ENCODE measurements around the gene THAP8. TPM values are rescaled to one million over a fixed set of nuclear protein-coding genes. Genes with fewer than 3 reads are reported as not detected.

THAP8 gene
- total RNA-seq, 4 donors from 2014 or later: 6.1 to 10.5 (median 6.1) TPM

DNA sequence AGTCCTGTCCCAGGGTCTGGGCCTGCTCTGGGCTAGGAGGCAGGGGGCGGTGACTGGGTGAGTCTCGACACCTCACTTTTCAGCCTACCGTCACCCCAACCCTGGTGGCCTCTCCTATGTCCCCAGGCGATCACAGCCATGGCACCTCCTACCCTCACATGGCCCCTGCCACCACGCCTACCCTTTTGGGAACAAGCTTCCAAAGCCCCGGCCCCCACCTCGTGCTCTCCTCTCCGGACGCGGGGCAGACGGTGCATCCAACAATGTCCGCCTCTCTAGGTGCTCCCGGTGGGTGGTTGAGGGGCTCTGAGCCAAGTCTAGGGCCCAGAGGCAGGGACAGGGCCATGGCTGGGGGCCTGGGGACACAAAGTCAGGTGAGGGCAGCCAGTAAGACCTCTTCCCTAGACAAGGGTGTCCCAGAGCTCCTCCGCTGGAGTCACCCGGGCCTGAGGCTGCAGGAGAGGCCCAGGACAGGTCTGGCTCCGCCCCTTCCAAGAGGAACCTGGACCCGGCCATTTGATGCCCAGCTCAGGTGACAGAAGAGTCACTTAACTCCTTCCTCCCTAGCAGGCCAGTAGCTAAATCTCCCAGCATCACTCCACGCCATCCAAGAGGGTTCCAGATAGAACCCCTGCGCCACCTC is 45.6 kb downstream of the THAP8 start, which contains the start of gene SYNE4:
Gene SYNE4 (minus strand): TSS at position 478 of the 643 bp plus-strand sequence. CDS start 132 bp downstream, at position 346.
- ATAC-seq (no peak), DNase-seq (no peak)
- TF ChIP-seq POLR2A (IDR thresholded peaks at IDR 0.05): no peak
- TF ChIP-seq, protein P1, sequence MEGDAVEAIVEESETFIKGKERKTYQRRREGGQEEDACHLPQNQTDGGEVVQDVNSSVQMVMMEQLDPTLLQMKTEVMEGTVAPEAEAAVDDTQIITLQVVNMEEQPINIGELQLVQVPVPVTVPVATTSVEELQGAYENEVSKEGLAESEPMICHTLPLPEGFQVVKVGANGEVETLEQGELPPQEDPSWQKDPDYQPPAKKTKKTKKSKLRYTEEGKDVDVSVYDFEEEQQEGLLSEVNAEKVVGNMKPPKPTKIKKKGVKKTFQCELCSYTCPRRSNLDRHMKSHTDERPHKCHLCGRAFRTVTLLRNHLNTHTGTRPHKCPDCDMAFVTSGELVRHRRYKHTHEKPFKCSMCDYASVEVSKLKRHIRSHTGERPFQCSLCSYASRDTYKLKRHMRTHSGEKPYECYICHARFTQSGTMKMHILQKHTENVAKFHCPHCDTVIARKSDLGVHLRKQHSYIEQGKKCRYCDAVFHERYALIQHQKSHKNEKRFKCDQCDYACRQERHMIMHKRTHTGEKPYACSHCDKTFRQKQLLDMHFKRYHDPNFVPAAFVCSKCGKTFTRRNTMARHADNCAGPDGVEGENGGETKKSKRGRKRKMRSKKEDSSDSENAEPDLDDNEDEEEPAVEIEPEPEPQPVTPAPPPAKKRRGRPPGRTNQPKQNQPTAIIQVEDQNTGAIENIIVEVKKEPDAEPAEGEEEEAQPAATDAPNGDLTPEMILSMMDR (IDR thresholded peaks at IDR 0.05 in 4 of 5, conservative IDR thresholded peaks at IDR 0.05 in 1 of 5): no peak
- intact Hi-C loops (cut with DNase I; ENCODE audit: low total_unique reads): no loop called here
- H3K9me3 ChIP-seq: no peaks in the 10 kb centered on the region
- no peaks in the 10 kb centered on the region for H3K36me3 ChIP-seq
- peaks cover 3 to 8% of the 10 kb centered on the region in 2 donors for H3K4me1 ChIP-seq
- H3K27me3 ChIP-seq: peaks cover 0 to 5% (median 0%) of the 10 kb centered on the region in 3 donors
- H3K4me3 ChIP-seq: peak within 1 kb of the TSS; percentile 22 to 46 (median 39)
- H3K27ac ChIP-seq: peak within 1 kb of the TSS in 1 of 4 donors; percentile 33
- in situ Hi-C loops (cut with MboI; ENCODE audit: low sequenced_read_pairs in 4 of 4): no loop called here

DNA sequence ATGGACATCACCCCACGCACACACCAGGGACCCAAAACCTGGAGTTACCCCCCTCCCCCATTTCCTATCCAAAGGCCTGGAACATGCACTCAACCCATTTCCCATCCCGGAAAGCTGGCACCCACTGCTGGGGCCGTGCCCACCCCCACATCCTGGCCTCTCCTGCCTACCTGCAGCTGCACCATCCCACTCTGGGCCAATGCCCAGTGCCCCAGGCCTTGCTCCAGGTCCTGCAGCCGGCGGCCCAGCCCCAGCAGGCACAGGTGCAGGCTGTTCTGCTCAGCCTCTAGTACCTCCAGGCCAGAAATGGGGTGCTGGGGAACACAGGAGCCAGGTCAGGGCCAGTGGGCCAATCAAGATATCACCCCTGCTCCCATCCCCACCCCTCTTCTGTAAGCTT is 47.1 kb downstream of the THAP8 start:
- no peak for TF ChIP-seq POLR2A (IDR thresholded peaks at IDR 0.05)
- TF ChIP-seq, protein P1 (IDR thresholded peaks at IDR 0.05 in 4 of 5, conservative IDR thresholded peaks at IDR 0.05 in 1 of 5): no peak
- Histone ChIP-seq H3K4me3 (no peak overlapping the region), H3K27ac (no peak overlapping the region), H3K4me1 (peaks cover 0 to 5% of the 10 kb centered on the region in 2 donors), H3K36me3 (no peaks in the 10 kb centered on the region), H3K9me3 (no peaks in the 10 kb centered on the region), H3K27me3 (peaks cover 0 to 5% (median 0%) of the 10 kb centered on the region in 3 donors)
- intact Hi-C loops (cut with DNase I; ENCODE audit: low total_unique reads) (no loop called here), in situ Hi-C loops (cut with MboI; ENCODE audit: low sequenced_read_pairs in 4 of 4) (no loop called here)
- ATAC-seq: no peak
- DNase-seq: no peak

DNA sequence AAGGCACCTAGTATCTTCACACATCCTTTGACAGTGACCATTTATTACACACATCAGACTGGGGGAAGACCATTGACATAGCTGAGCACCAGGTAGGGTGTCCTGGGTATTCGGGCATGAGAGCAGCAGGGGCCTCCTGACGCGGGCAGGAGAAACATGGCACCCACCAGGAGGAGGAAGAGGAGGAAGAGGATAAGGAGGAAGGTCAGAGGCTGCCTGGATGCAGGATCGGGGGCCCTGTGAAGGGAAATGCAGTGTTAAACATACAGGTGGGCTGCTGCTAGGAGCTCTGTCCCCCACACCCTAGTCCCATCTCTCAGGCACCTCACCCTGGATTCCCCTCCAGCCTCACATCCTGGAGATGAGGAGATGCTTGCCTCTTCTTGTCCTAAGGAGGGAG is 50.8 kb downstream of the THAP8 start:
- Histone ChIP-seq H3K27me3 (no peaks in the 10 kb centered on the region), H3K36me3 (no peaks in the 10 kb centered on the region), H3K4me3 (no peak overlapping the region), H3K4me1 (peaks cover 6 to 9% of the 10 kb centered on the region in 2 donors), H3K27ac (no peak overlapping the region), H3K9me3 (no peaks in the 10 kb centered on the region)
- TF ChIP-seq, protein P1 (IDR thresholded peaks at IDR 0.05 in 4 of 5, conservative IDR thresholded peaks at IDR 0.05 in 1 of 5): no peak
- TF ChIP-seq POLR2A (IDR thresholded peaks at IDR 0.05): no peak
- intact Hi-C loops (cut with DNase I; ENCODE audit: low total_unique reads): no loop called here
- DNase-seq (no peak), ATAC-seq (no peak)
- in situ Hi-C loops (cut with MboI; ENCODE audit: low sequenced_read_pairs in 4 of 4): no loop called here

DNA sequence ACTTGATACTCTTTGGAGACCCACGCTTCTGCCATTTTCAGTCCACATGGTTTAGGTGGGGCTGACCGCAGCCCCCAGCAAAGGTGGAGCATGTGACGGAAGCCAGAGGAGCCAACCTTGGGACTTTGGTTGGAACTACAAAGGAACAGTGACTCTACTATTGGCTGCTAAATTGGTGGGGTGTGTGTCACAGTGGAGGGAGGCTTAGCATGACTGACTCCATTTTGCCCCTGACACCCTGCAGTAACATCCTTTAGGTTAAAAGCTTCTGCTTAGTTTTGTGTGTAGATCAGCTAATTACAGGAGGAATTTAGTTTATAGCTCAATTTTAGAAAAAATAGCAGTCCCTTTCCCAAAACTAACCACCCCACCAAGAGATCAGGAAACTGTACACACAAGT is 52.5 kb downstream of the THAP8 start:
- Histone ChIP-seq H3K9me3 (no peaks in the 10 kb centered on the region), H3K36me3 (peaks cover 0 to 5% of the 10 kb centered on the region in 2 donors), H3K27me3 (no peaks in the 10 kb centered on the region), H3K4me3 (no peak overlapping the region), H3K4me1 (peaks cover 10 to 11% of the 10 kb centered on the region in 2 donors), H3K27ac (no peak overlapping the region)
- in situ Hi-C loops (cut with MboI; ENCODE audit: low sequenced_read_pairs in 4 of 4): no loop called here
- intact Hi-C loops (cut with DNase I; ENCODE audit: low total_unique reads): no loop called here
- no peak for ATAC-seq
- TF ChIP-seq, protein P1 (IDR thresholded peaks at IDR 0.05 in 4 of 5, conservative IDR thresholded peaks at IDR 0.05 in 1 of 5): no peak
- no peak for TF ChIP-seq POLR2A (IDR thresholded peaks at IDR 0.05)
- no peak for DNase-seq
